DND-41 (cell line): ENCODE data around the gene RIPOR3.

Source experiments
- CTCF ChIP-seq: IDR thresholded peaks from 2 replicates; pipeline ENCODE4 v1.5.1; 2012; ENCODE audit warnings: borderline replicate concordance, low read length, moderate library complexity, mild to moderate bottlenecking; ENCODE audit not compliant: poor library complexity, severe bottlenecking; ENCODE audit errors: extremely low read depth
- EZH2 ChIP-seq: IDR thresholded peaks from 3 replicates; pipeline ENCODE4 v1.6.1; 2012; ENCODE audit warnings: borderline replicate concordance, low read depth, mild to moderate bottlenecking, moderate library complexity, low read length, inconsistent platforms; ENCODE audit not compliant: severe bottlenecking

GRCh38 chr20:50672400-50673145 is 18.8 kb downstream of the RIPOR3 start:
- TF ChIP-seq CTCF (no peak), EZH2 (no peak)
